Progenitor cell of endocrine pancreas (in vitro differentiated cells): ENCODE results near the gene DUSP2. TPM values are rescaled to one million over a fixed set of nuclear protein-coding genes. Genes with fewer than 3 reads are reported as not detected.

Experiments used
- DNase-seq: peaks from one replicate; pipeline ENCODE4 v3.0.0; 2021; ENCODE audit warnings: low spot score; ENCODE audit not compliant: unreplicated experiment
- H3K27ac Mint-ChIP-seq: 2 replicates; pipeline ENCODE4 v1.8.0; 2021; ENCODE audit warnings: mild to moderate bottlenecking, moderate library complexity, mixed read lengths
- H3K27me3 Mint-ChIP-seq: 2 replicates; pipeline ENCODE4 v1.8.0; 2021; ENCODE audit warnings: mixed read lengths
- H3K36me3 Mint-ChIP-seq: 2 replicates; pipeline ENCODE4 v1.8.0; 2022; ENCODE audit warnings: mixed read lengths; ENCODE audit not compliant: insufficient read depth
- H3K4me1 Mint-ChIP-seq: 2 replicates; pipeline ENCODE4 v1.8.0; 2021; ENCODE audit warnings: low read depth, mixed read lengths
- H3K4me3 Mint-ChIP-seq: 2 replicates; pipeline ENCODE4 v1.8.0; 2021; ENCODE audit warnings: low read depth, mild to moderate bottlenecking, moderate library complexity, mixed read lengths
- H3K9me3 Mint-ChIP-seq: 2 replicates; pipeline ENCODE4 v1.8.0; 2021; ENCODE audit warnings: low read depth, mixed read lengths
- total RNA-seq: library from RNA; stranded (reverse); gene quantifications from 2 replicates; pipeline ENCODE4 v1.2.1, GENCODE V29; 2021
- TF ChIP-seq, protein P1 (sequence below): fragments of 200-600 bp; sonication (generic); IDR thresholded peaks from one replicate; pipeline ENCODE4 v1.5.0; 2021; ENCODE audit warnings: antibody characterized with exemption, mild to moderate bottlenecking; ENCODE audit not compliant: unreplicated experiment

Gene DUSP2
- total RNA-seq, 1 donor from 2014 or later, result 0.93 TPM

DNA sequence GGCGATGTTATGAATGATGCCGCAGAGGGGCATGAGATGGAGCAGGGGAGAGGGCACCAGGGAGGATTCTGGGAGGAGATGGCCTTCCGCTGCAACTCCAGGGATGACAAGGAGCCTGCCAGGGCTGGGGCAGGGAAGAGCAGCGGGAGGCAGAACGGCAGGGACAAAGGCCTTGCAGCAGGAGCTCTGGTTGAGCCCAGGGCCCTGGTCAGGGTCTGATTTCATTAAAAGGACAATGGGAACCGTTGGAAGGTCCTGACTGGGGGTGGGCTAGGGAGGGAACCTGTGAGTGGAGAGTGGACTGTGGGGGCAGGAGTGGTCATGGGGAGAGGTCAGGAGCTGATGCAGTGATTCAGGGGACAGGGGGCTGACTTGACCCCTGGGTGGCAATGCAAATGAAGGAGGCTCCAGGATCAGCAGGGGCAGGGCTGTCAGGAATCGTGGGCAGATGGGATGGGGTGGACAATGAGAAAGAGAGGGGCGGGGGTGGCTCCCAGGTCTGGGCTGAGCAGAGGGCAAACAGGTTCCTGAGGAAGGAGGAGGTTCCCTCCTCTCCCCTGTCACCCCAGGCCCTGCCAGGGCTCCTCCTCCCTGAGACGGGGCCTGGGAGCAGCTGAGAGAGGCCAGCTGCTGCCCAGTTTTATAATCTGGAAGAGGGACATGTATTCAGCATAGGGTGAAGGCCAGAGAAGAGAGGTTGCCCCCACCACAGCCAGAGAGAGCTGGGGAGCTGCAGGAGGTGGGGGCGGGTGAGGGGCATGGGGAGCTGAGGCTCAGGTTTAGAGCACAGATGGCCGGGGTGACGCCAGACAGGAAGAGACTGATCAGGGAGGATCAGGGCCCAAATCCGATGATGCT is 7.3 kb upstream of the DUSP2 start:
- no peak for DNase-seq
- H3K4me3 Mint-ChIP-seq, result no peak overlapping the region
- H3K27ac Mint-ChIP-seq, result no peak overlapping the region

DNA sequence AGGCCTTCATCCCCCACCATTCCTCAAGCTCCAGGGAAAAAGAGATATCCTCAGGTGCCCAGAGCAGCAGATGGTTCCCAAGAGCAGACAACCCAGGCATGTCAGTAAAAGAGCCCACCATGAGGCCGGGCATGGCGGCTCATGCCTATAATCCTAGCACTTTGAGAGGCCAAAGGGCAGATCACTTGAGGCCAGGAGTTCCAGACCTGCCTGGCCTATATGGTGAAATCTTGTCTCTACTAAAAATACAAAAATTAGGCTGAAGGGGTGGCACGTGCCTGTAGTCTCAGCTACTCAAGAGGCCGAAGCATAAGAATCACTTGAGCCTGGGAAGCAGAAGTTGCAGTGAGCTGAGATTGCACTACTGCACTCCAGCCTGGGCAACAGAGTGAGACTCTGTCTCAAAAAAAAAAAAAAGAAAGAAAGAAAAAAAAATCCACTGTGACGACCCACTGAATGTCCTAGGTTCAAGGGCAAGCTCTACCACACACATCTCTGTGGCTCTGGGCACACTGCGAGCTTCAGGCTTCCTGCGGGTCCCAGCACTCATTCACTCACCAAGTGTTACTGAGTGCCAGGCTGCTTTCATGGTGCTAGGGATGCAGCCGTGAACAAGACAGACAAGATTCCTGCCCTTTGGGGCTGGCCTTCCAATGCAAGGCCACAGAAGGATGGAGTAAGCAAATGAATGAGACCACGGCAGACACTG is 6.5 kb upstream of the DUSP2 start:
- no peak overlapping the region for H3K4me3 Mint-ChIP-seq
- TF ChIP-seq, protein P1, sequence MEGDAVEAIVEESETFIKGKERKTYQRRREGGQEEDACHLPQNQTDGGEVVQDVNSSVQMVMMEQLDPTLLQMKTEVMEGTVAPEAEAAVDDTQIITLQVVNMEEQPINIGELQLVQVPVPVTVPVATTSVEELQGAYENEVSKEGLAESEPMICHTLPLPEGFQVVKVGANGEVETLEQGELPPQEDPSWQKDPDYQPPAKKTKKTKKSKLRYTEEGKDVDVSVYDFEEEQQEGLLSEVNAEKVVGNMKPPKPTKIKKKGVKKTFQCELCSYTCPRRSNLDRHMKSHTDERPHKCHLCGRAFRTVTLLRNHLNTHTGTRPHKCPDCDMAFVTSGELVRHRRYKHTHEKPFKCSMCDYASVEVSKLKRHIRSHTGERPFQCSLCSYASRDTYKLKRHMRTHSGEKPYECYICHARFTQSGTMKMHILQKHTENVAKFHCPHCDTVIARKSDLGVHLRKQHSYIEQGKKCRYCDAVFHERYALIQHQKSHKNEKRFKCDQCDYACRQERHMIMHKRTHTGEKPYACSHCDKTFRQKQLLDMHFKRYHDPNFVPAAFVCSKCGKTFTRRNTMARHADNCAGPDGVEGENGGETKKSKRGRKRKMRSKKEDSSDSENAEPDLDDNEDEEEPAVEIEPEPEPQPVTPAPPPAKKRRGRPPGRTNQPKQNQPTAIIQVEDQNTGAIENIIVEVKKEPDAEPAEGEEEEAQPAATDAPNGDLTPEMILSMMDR, result no peak
- DNase-seq, result no peak
- peaks cover 25% of the 10 kb centered on the region for H3K27me3 Mint-ChIP-seq
- H3K9me3 Mint-ChIP-seq, result no peaks in the 10 kb centered on the region
- H3K36me3 Mint-ChIP-seq, result no peaks in the 10 kb centered on the region
- H3K27ac Mint-ChIP-seq, result peak overlapping the region; percentile 33
- H3K4me1 Mint-ChIP-seq, result no peaks in the 10 kb centered on the region

More for the DNA sequence above, 7.3 kb upstream of the DUSP2 start:
- H3K9me3 Mint-ChIP-seq, result no peaks in the 10 kb centered on the region
- no peaks in the 10 kb centered on the region for H3K4me1 Mint-ChIP-seq
- TF ChIP-seq, protein P1, result no peak
- no peaks in the 10 kb centered on the region for H3K36me3 Mint-ChIP-seq
- peaks cover 17% of the 10 kb centered on the region for H3K27me3 Mint-ChIP-seq

DNA sequence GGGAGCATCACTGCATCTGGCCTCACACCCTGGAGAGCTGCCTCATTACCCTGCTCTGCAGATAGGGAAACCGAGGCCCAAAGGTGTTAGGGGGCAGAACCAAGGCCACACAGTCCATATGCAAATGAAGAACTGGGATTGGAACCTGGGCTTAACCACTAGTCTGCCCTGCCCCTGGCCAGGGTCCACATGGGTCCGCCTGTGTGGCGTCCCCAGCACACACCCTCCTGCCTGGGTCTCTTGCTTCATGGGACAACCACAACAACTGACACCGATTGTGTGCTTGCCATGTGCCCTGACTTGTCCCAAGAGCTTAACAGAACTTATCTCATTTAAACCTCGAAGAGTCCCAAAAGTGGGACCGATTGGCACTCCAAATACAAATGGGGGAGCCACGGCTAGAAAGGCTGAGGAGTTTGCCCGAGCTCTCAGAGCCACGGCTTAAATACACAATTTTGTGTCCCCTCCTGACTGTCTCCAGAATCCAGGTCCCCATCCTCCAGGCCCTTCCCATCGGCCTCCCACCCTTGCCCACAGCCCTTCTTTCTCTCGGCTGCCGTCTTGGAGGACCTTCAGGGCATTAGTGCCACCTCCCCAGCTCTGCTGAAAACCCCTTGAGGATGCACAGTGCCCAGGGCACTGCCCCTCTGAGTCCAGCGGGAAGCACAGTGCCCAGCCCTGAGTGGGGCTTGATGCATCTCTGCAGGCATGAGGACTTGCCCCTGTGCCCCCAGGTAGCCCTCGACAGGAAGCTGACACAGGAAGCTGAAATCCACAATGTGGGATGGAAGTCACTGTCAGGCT is 5.8 kb upstream of the DUSP2 start:
- peak overlapping the region; percentile 33 for H3K27ac Mint-ChIP-seq
- H3K9me3 Mint-ChIP-seq, result no peaks in the 10 kb centered on the region
- H3K4me3 Mint-ChIP-seq, result no peak overlapping the region
- H3K36me3 Mint-ChIP-seq, result no peaks in the 10 kb centered on the region
- no peak for DNase-seq
- TF ChIP-seq, protein P1, result no peak
- no peaks in the 10 kb centered on the region for H3K4me1 Mint-ChIP-seq
- peaks cover 30% of the 10 kb centered on the region for H3K27me3 Mint-ChIP-seq

DNA sequence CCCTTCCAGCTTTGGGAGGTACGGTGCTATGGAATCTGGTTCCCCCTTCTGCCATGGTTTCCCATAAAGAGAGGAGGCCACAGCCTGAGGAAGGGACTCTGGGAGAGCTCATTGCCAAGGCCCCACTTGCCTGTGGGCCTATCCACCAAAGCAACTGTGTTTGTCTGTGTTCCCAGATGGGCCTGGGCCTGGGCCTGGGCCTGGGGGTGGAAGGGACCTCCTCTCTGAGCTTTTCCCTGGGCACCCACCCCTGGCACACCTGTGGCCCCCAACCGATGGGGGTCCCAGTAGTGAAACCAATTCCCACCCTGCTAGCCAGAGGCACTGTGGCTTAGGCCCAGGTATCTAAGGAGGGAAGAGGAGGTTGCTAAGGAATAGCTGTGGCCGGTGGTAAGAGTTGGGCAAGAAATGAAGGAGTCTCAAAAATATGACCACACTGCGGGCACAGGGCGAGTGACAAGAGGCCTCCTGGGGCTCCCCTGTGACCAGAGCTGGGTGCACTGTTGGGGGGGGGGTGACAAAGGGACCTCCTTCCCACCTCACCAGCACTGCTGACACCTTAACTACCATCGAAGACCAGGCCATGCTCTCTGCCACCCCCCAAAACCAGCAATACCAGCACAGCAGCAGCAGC is 4.9 kb upstream of the DUSP2 start:
- TF ChIP-seq, protein P1, result no peak
- Mint-ChIP-seq H3K36me3 (no peaks in the 10 kb centered on the region), H3K4me3 (no peak overlapping the region), H3K9me3 (no peaks in the 10 kb centered on the region), H3K4me1 (no peaks in the 10 kb centered on the region), H3K27ac (no peak overlapping the region), H3K27me3 (peaks cover 33% of the 10 kb centered on the region)
- no peak for DNase-seq
